Tibial nerve (tissue), 3 donors: ENCODE data around the gene ZNF761.

Experiments
- CTCF ChIP-seq, 5 experiments: fragments of 200-600 bp in 3 of 5; fragments of 450-650 bp in 2 of 5; sonication (generic) in 3 of 5; IDR thresholded peaks; one replicate each; pipeline ENCODE4 v1.5.1; 2016 to 2019; ENCODE audit warnings: antibody characterized with exemption in 5 of 5, mild to moderate bottlenecking in 3 of 5, moderate library complexity in 2 of 5
- POLR2A ChIP-seq, 2 donors: fragments of 450-650 bp; IDR thresholded peaks; one replicate each; pipeline ENCODE4 v1.6.1; 2017; ENCODE audit warnings: antibody characterized with exemption in 2 of 2, mild to moderate bottlenecking in 2 of 2, moderate library complexity in 2 of 2

- TF ChIP-seq CTCF (IDR thresholded peaks at IDR 0.05) (no peak), POLR2A (IDR thresholded peaks at IDR 0.05) (no peak)
Measured at GRCh38 chr19:53388168-53388567, 43.6 kb upstream of the ZNF761 start.
